GM13976 (cell line): ENCODE results near the gene NOTCH1.
"Not testable (repeated sequence)": the region's sequence is repeated elsewhere in the genome, so short reads cannot be mapped to it uniquely, and the experiment has no call there.

Source experiments
- DNase-seq: peaks from one replicate; pipeline ENCODE4 v3.0.0; 2012; ENCODE audit warnings: low spot score
- in situ Hi-C: fragments of 300-500 bp; cut with MboI; formaldehyde crosslinking; loops from one replicate; pipeline ENCODE4 v1.12.0; 2022; ENCODE audit warnings: low sequenced_read_pairs, mixed read lengths, inconsistent platforms; ENCODE audit not compliant: unreplicated experiment
- TF ChIP-seq, protein P1 (sequence below): IDR thresholded peaks from 2 replicates; pipeline ENCODE4 v1.5.1; 2012; ENCODE audit warnings: borderline replicate concordance, mild to moderate bottlenecking; ENCODE audit not compliant: insufficient read depth; ENCODE audit errors: extremely low read depth, missing control alignments, control extremely low read depth

The NOTCH1 gene

DNA sequence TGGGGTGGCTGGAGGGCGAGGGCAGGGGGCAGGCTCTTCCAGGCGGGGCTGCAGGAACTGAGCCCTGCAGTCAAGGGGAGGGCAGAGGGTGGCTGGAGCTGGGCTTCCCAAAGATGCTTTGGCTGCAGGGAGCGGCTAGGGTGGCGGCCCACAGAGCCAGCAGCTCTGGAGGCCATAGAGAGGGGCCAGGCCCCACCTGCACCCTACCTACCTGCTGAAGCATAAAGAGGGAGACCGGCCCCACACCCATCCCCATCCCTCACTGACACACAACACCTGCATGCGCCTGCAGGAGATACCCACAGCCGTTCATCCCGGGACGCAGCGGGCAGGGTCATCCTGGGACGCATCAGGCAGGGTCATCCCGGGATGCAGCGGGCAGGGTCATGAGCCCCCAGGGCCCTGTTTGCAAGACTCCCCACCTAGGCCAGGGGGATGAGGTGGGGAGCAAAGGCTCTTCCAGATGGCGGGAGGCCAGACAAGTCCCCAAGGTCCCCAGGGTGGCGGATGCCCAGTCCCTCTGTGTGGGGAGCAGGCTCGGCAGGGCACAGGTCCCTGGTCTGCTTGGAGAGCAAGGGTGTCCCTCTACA, 39.8 kb upstream of the NOTCH1 start:
- DNase-seq, result no peak
- in situ Hi-C loops, result no loop called here
- TF ChIP-seq, protein P1, sequence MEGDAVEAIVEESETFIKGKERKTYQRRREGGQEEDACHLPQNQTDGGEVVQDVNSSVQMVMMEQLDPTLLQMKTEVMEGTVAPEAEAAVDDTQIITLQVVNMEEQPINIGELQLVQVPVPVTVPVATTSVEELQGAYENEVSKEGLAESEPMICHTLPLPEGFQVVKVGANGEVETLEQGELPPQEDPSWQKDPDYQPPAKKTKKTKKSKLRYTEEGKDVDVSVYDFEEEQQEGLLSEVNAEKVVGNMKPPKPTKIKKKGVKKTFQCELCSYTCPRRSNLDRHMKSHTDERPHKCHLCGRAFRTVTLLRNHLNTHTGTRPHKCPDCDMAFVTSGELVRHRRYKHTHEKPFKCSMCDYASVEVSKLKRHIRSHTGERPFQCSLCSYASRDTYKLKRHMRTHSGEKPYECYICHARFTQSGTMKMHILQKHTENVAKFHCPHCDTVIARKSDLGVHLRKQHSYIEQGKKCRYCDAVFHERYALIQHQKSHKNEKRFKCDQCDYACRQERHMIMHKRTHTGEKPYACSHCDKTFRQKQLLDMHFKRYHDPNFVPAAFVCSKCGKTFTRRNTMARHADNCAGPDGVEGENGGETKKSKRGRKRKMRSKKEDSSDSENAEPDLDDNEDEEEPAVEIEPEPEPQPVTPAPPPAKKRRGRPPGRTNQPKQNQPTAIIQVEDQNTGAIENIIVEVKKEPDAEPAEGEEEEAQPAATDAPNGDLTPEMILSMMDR, result no peak

GRCh38 chr9:136584934-136585333, 39.1 kb upstream of the NOTCH1 start:
- in situ Hi-C loops, result no loop called here
- TF ChIP-seq, protein P1, result no peak
- no peak for DNase-seq

DNA sequence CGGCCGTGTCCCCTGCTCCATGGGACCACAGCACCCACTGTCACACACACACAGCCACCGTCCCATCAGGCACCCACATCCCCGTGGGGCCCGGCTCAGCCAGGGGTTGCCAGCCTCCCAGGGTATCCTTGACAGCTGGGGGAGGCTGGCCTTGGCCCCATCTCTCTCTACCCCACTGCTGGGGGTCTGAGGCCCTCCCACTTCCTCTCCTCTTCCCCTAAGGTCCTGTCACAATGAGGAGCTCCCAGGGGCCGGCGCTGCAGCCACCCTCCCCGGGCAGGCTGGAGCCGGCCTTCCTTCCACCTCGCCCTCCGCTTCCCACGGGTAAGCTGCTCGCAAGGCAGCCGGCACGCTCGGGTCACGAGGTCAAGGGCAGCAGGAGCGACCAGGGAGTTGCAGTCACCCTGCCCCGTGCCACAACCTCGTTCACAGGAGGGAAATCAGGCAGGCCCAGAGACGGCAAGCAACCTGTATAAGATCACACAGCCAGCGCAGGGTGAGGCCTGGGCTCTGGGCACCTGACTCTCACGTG, 38.6 kb upstream of the NOTCH1 start:
- no peak for DNase-seq
- in situ Hi-C loops, result no loop called here
- TF ChIP-seq, protein P1, result no peak

- TF ChIP-seq, protein P1, result no peak
- no peak for DNase-seq
- in situ Hi-C loops, result no loop called here
Observed at GRCh38 chr9:136582977-136583735, 37.3 kb upstream of the NOTCH1 start.

DNA sequence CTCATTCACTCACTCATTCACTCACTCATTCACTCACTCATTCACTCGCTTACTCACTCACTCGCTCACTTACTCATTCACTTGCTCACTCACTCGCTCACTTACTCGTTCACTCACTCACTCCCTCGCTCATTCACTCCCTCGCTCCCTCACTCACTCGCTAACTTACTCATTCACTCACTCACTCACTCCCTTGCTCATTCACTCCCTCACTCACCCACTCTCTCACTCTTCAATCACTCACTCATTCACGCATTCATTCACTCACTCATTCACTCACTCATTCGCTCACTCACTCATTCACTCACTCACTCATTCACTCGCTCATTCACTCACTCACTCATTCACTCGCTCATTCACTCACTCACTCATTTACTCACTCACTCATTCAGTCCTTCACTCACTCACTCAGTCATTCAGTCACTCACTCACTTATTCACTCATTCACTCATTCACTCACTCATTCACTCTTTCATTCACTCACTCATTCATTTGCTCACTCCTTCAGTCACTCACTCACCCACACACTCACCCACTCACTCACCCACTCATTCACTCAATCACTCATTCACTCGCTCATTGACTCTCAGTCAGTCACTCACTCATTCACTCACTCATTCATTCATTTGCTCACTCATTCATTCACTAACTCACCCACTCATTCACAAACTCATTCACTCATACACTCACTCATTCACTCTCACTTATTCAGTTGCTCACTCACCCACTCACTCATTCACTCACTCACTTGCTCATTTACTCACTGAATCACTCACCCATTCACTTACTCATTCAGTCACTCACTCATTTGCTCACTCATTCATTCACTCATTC, 36.0 kb upstream of the NOTCH1 start:
- in situ Hi-C loops, result no loop called here
- DNase-seq, result no peak
- TF ChIP-seq, protein P1, result no peak

DNA sequence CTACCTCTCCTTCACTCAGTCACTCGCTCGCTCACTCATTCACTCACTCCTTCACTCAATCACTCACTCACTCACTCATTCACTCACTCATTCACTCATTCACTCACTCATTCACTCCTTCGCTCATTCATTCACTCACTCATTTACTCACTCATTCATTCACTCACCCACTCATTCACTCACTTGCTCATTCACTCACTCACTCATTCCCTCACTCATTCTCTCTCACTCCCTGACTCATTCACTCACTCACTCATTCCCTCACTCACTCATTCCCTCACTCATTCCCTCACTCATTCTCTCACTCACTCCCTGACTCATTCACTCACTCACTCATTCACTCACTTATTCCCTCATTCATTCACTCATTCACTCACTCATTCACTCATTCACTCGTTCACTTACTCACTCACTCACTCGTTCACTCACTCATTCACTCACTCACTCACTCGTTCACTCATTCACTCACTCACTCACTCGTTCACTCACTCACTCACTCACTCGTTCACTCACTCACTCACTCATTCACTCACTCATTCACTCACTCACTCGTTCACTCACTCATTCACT, 33.9 kb upstream of the NOTCH1 start:
- DNase-seq, in situ Hi-C loops: not testable (repeated sequence)
